Measurements from ENCODE around the gene SMOC1.

The SMOC1 gene

DNA sequence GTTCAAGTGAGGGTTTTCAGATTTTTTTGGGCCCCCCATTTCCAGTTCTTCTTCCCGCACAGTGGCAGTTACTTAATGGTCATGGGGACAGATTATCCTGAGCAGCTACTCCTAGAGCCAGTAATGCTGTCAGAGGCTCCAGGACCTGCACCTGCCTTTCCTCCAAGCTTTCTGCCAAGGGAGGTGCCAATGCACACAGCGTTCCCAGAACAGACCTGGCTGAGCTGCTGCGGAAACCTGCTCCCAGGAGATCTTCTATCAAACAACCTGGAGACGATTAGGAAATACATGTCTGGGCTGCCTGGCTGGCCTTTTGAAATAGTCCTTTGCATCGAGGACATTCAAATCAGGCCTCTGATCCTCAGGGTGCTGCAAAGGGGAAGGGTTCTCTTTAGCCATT is 188.6 kb downstream of the SMOC1 start:
- CTCF ChIA-PET: interaction anchor here (0.6 kb wide), 1 partner anchor 28 kb away, joined by 3 read pairs; no protein-coding TSS in a partner anchor

DNA sequence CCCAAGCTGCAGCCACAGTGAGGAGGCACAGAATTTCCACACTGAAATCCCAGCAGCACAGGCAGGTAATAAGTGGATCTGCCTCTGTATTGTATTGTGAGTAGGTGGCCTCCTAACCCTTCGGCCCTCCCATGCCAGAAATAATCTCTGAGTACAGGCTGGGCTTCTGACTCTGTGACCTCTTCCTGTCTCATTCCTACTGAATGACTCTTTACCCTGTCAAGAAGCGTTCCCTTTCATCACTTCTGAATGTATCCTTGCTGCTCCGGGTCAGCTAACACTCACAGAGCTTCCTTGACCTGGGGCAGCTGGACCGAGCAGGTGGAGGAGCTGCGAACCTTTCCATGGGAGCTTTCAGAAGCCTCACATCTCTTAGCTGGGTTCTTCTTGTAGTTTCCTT is 190.0 kb downstream of the SMOC1 start:
- DNase-seq (ENCODE audit: extremely low spot score): no peak
- no peak for TF ChIP-seq HDGF (IDR thresholded peaks at IDR 0.05; ENCODE audit: borderline replicate concordance)
- no peak for TF ChIP-seq SUZ12 (IDR thresholded peaks at IDR 0.05)
- TF ChIP-seq FOXK2 (IDR thresholded peaks at IDR 0.05): no peak
- no peak for TF ChIP-seq LEF1 (IDR thresholded peaks at IDR 0.05; ENCODE audit: borderline replicate concordance)
- TF ChIP-seq ZNF384 (IDR thresholded peaks at IDR 0.05): no peak
- TF ChIP-seq SP1 (IDR thresholded peaks at IDR 0.05): no peak
- TF ChIP-seq CTBP1 (IDR thresholded peaks at IDR 0.05; ENCODE audit: borderline replicate concordance): no peak
- TF ChIP-seq TARDBP (IDR thresholded peaks at IDR 0.05): no peak
- no peak for TF ChIP-seq BHLHE40 (IDR thresholded peaks at IDR 0.05; ENCODE audit: borderline replicate concordance)
- no peak for TF ChIP-seq ELF4 (IDR thresholded peaks at IDR 0.05)
- TF ChIP-seq, protein P1, sequence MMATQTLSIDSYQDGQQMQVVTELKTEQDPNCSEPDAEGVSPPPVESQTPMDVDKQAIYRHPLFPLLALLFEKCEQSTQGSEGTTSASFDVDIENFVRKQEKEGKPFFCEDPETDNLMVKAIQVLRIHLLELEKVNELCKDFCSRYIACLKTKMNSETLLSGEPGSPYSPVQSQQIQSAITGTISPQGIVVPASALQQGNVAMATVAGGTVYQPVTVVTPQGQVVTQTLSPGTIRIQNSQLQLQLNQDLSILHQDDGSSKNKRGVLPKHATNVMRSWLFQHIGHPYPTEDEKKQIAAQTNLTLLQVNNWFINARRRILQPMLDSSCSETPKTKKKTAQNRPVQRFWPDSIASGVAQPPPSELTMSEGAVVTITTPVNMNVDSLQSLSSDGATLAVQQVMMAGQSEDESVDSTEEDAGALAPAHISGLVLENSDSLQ (IDR thresholded peaks at IDR 0.05): no peak
- TF ChIP-seq FOXM1 (IDR thresholded peaks at IDR 0.05; ENCODE audit: borderline replicate concordance): no peak
- TF ChIP-seq L3MBTL2 (conservative IDR thresholded peaks at IDR 0.05): no peak
- no peak for TF ChIP-seq ARNT (IDR thresholded peaks at IDR 0.05)
- ChIA-PET POLR2A (no interaction called here), CTCF (no interaction called here)

More for the DNA sequence above, 188.6 kb downstream of the SMOC1 start:
- POLR2A ChIA-PET: no interaction called here
- TF ChIP-seq FOXK2 (IDR thresholded peaks at IDR 0.05): no peak
- no peak for TF ChIP-seq FOXM1 (IDR thresholded peaks at IDR 0.05; ENCODE audit: borderline replicate concordance)
- TF ChIP-seq SP1 (IDR thresholded peaks at IDR 0.05): no peak
- no peak for TF ChIP-seq ZNF384 (IDR thresholded peaks at IDR 0.05)
- TF ChIP-seq HDGF (IDR thresholded peaks at IDR 0.05; ENCODE audit: borderline replicate concordance): no peak
- DNase-seq (ENCODE audit: extremely low spot score): no peak

DNA sequence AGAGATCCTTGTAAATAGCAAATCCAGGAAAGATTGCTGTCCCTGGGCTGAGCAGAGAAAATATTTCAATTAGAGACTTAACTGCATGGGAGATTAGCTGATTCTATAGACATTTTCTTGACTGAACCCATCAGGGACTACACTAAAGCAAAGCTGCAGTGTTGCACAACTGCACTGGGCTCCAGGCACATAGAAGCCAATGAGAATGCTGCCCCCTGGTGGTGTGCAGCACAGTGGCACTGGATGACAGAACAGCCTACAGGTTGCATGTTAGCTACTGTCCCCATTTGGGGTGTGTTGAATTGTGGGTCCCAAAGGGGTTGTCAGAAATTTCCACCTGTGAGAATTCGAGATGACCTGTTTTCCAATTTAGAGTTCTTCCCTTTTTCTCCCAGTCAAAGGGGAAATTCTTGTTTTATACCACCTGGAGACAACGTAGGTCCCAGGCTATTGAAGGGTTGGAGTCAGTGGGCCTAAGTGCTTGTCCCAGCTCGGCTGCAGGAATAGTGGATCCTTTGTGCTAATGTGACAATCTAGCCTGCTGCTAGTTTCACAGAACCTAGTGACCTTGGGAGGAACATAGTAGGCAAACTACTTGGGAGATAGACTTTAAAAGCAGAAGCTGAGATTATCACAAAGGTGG is 194.8 kb downstream of the SMOC1 start:
- peak; percentile 83 for DNase-seq (ENCODE audit: extremely low spot score)
- ChIA-PET POLR2A (interaction anchor here (1.2 kb wide), 1 partner anchor 194 kb away, joined by 5 read pairs; the partner anchor contains the start of gene SMOC1), CTCF (interaction anchor here (0.5 to 3.6 kb wide), 11 partner anchors 9 to 283 kb away, joined by 3 to 22 read pairs (median 6); no protein-coding TSS in a partner anchor)
- TF ChIP-seq CTBP1 (IDR thresholded peaks at IDR 0.05; ENCODE audit: borderline replicate concordance): no peak
- no peak for TF ChIP-seq ELF4 (IDR thresholded peaks at IDR 0.05)
- TF ChIP-seq ZNF384 (IDR thresholded peaks at IDR 0.05): no peak
- TF ChIP-seq ARNT (IDR thresholded peaks at IDR 0.05): no peak
- TF ChIP-seq L3MBTL2 (conservative IDR thresholded peaks at IDR 0.05): no peak
- no peak for TF ChIP-seq HDGF (IDR thresholded peaks at IDR 0.05; ENCODE audit: borderline replicate concordance)
- no peak for TF ChIP-seq BHLHE40 (IDR thresholded peaks at IDR 0.05; ENCODE audit: borderline replicate concordance)
- no peak for TF ChIP-seq FOXK2 (IDR thresholded peaks at IDR 0.05)
- no peak for TF ChIP-seq FOXM1 (IDR thresholded peaks at IDR 0.05; ENCODE audit: borderline replicate concordance)
- TF ChIP-seq SUZ12 (IDR thresholded peaks at IDR 0.05): no peak
- TF ChIP-seq TARDBP (IDR thresholded peaks at IDR 0.05): no peak
- TF ChIP-seq, protein P1 (IDR thresholded peaks at IDR 0.05): no peak

DNA sequence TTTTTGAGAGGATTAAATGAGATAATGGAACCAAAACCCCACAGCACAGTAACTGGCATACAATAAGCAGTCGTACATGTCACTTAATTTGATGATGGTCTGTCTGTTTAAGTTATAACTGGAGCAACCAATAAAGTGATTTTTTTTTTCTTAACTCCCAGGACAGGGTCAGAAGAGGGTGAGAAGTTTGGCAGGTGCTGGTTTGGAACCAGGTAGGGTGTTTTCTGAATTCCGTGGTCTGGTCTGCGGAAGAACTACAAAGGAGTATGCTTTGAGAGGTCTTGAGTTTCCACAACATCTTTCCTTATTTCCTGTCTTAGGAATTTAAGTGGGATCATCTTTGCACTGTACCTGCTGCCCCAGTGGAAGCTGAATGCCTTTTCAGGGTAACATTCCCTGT is 197.8 kb downstream of the SMOC1 start:
- TF ChIP-seq, protein P1 (IDR thresholded peaks at IDR 0.05): no peak
- TF ChIP-seq FOXM1 (IDR thresholded peaks at IDR 0.05; ENCODE audit: borderline replicate concordance) (no peak), BHLHE40 (IDR thresholded peaks at IDR 0.05; ENCODE audit: borderline replicate concordance) (no peak), SUZ12 (IDR thresholded peaks at IDR 0.05) (no peak), ARNT (IDR thresholded peaks at IDR 0.05) (no peak), FOXK2 (IDR thresholded peaks at IDR 0.05) (no peak), SP1 (IDR thresholded peaks at IDR 0.05) (no peak), NFRKB (IDR thresholded peaks at IDR 0.05) (no peak), HDGF (IDR thresholded peaks at IDR 0.05; ENCODE audit: borderline replicate concordance) (no peak)
- no peak for DNase-seq (ENCODE audit: extremely low spot score)
- ChIA-PET CTCF (no interaction called here), POLR2A (no interaction called here)

DNA sequence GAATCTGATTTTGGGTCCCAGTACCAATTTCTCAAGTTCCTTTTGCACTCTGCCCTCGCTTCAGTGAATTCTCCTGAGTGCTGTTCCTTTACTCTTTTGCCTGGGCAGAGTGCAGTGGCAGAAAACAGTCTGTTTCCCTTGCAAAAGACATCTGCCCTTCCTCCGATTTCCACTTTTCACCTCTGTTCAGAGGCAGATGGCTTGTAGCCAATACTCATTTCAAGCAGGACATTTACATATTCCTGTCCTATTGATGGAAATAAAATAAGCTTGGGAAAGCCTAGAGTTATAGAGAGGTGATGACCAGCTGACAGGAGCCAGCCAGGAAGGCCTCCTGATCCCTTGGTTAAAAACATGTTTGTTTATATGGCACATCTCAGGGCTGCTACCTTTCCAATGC is 198.5 kb downstream of the SMOC1 start:
- no peak for DNase-seq (ENCODE audit: extremely low spot score)
- ChIA-PET POLR2A (no interaction called here), CTCF (interaction anchor here (1.8 kb wide), 1 partner anchor 9 kb away, joined by 8 read pairs; no protein-coding TSS in a partner anchor)
- TF ChIP-seq CTBP1 (IDR thresholded peaks at IDR 0.05; ENCODE audit: borderline replicate concordance): no peak
- no peak for TF ChIP-seq SUZ12 (IDR thresholded peaks at IDR 0.05)
- no peak for TF ChIP-seq ZNF384 (IDR thresholded peaks at IDR 0.05)
- TF ChIP-seq ARNT (IDR thresholded peaks at IDR 0.05): no peak
- no peak for TF ChIP-seq HDGF (IDR thresholded peaks at IDR 0.05; ENCODE audit: borderline replicate concordance)
- TF ChIP-seq ELF4 (IDR thresholded peaks at IDR 0.05): no peak
- TF ChIP-seq LEF1 (IDR thresholded peaks at IDR 0.05; ENCODE audit: borderline replicate concordance): no peak
- TF ChIP-seq TARDBP (IDR thresholded peaks at IDR 0.05): no peak

DNA sequence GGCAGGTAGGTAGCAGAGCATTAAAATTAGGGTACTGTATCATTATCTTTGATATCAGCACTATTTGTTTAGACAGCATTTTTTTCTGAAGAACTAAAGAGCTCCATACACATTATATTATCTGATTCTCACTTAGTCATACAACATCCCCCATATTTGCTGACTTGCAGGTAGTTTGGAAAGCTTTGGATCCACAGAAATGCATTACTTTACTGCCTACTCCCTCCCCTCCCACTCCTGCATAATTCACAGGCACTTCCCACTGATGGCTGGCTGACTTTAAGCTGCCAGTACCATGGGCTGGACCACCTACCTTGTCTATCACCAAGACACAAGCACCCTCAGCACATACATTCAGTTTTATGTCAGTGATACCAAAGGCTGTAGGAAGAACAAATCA is 199.1 kb downstream of the SMOC1 start:
- ChIA-PET CTCF (interaction anchor here (0.6 to 1.8 kb wide), 3 partner anchors 9 to 233 kb away, joined by 3 to 8 read pairs (median 3); no protein-coding TSS in a partner anchor), POLR2A (no interaction called here)
- TF ChIP-seq ARNT (IDR thresholded peaks at IDR 0.05) (no peak), FOXA1 (IDR thresholded peaks at IDR 0.05) (no peak), HDGF (IDR thresholded peaks at IDR 0.05; ENCODE audit: borderline replicate concordance) (no peak), SP1 (IDR thresholded peaks at IDR 0.05) (no peak), SUZ12 (IDR thresholded peaks at IDR 0.05) (no peak), LEF1 (IDR thresholded peaks at IDR 0.05; ENCODE audit: borderline replicate concordance) (no peak), BHLHE40 (IDR thresholded peaks at IDR 0.05; ENCODE audit: borderline replicate concordance) (no peak), TARDBP (IDR thresholded peaks at IDR 0.05) (no peak), L3MBTL2 (conservative IDR thresholded peaks at IDR 0.05) (no peak), NFRKB (IDR thresholded peaks at IDR 0.05) (no peak)
- DNase-seq (ENCODE audit: extremely low spot score): no peak
